Skeletal muscle tissue (tissue), 4 donors: ENCODE data around the gene DLGAP1. TPM values are rescaled to one million over a fixed set of nuclear protein-coding genes. Genes with fewer than 3 reads are reported as not detected.

Experiments
- H3K27ac ChIP-seq: one replicate; pipeline ENCODE4 v1.7.0; 2013; ENCODE audit warnings: mild to moderate bottlenecking, low read depth, low read length, inconsistent platforms
- H3K27me3 ChIP-seq, 3 donors: one replicate each; pipeline ENCODE4 v1.7.0; 2013; ENCODE audit warnings: low read length in 3 of 3; ENCODE audit not compliant: control insufficient read depth in 3 of 3, insufficient read depth in 3 of 3
- H3K36me3 ChIP-seq, 3 donors: one replicate each; pipeline ENCODE4 v1.7.0; 2013; ENCODE audit warnings: low read length in 3 of 3; ENCODE audit not compliant: control insufficient read depth in 3 of 3, insufficient read depth in 3 of 3
- H3K4me1 ChIP-seq, 3 donors: one replicate each; pipeline ENCODE4 v1.7.0; 2013; ENCODE audit warnings: low read length in 3 of 3, mild to moderate bottlenecking in 3 of 3; ENCODE audit not compliant: control insufficient read depth in 3 of 3, insufficient read depth in 3 of 3
- H3K4me3 ChIP-seq, 3 donors: one replicate each; pipeline ENCODE4 v1.7.0; 2013; ENCODE audit warnings: low read length in 3 of 3
- H3K9ac ChIP-seq, 3 donors: one replicate each; pipeline ENCODE4 v1.7.0; 2013; ENCODE audit warnings: low read length in 3 of 3, mild to moderate bottlenecking in 3 of 3, moderate library complexity in 2 of 3, low read depth in 1 of 3
- H3K9me3 ChIP-seq, 3 donors: one replicate each; pipeline ENCODE4 v1.7.0; 2013; ENCODE audit warnings: low read length in 3 of 3; ENCODE audit not compliant: control insufficient read depth in 3 of 3
- total RNA-seq: library from RNA; depleted of rRNA; stranded (reverse); fragments of >200 nt; gene quantifications from one replicate; pipeline ENCODE4 v1.2.3, GENCODE V29; 2014
- donor health status: Osteomylitis.

The DLGAP1 gene
- total RNA-seq, 1 donor from 2014 or later = 0.52 TPM

DNA sequence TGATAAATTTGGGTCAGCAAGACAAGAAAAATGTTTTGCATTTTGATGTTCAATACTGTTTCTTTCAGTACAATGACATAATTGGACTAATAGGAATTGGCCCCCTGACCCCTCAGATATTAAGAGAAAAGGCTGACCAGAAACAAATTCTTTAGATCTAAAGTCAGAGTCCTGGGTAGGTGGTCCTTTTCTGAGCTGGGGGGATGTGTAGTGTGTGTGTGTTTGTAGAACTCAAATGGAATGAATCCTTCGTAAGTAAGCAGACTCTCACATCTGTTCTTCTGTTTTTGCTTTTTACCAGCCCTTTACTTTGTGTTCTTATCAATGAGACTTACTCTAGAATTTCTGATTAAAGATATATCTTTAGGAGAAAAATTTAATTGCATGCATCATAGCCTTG is 677.4 kb downstream of the DLGAP1 start:
- Histone ChIP-seq H3K9ac (no peak overlapping the region), H3K9me3 (no peaks in the 10 kb centered on the region), H3K27me3 (no peaks in the 10 kb centered on the region), H3K4me3 (no peak overlapping the region), H3K36me3 (no peaks in the 10 kb centered on the region), H3K27ac (no peak overlapping the region), H3K4me1 (no peaks in the 10 kb centered on the region)

DNA sequence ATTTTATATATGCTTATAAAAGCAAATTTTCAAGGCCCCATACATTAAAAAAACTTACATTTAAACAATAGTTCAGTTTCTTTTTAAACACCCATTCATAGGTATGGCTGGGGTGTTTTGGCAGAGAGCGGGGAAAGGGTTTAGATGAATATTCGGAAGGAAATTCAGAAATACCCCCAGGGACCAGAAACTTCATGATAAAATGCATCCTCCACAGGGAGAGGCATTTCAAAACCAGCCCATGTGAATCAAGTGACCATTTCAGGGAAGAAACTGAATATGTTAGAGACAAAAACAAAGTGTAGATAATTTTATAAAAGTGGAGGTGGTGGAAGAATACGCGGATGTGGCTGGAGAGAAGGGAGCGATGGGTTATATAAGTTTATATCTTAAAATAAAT is 678.0 kb downstream of the DLGAP1 start:
- Histone ChIP-seq H3K27me3 (no peaks in the 10 kb centered on the region), H3K36me3 (no peaks in the 10 kb centered on the region), H3K4me1 (no peaks in the 10 kb centered on the region), H3K9ac (no peak overlapping the region), H3K27ac (no peak overlapping the region), H3K9me3 (no peaks in the 10 kb centered on the region), H3K4me3 (no peak overlapping the region)

DNA sequence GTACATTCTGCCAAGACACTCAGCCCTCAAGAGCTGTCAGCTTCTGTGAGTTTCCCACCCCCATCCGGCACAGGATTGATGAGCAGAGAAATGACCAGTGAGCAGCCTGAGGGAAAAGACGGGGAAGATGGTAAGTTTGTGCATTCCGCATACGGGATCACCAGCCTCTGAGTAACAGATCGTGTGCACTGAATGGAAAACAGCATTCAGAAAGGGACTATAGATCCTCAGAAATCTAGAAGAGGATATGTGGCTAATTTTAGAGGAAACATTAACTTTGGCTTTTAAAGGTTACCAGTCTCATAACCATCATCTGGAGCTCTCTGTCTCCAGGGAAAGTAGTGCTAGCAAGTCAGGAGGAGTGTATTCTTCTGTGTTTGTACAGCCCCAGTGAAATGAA is 679.1 kb downstream of the DLGAP1 start:
- Histone ChIP-seq H3K27ac (no peak overlapping the region), H3K4me3 (no peak overlapping the region)

DNA sequence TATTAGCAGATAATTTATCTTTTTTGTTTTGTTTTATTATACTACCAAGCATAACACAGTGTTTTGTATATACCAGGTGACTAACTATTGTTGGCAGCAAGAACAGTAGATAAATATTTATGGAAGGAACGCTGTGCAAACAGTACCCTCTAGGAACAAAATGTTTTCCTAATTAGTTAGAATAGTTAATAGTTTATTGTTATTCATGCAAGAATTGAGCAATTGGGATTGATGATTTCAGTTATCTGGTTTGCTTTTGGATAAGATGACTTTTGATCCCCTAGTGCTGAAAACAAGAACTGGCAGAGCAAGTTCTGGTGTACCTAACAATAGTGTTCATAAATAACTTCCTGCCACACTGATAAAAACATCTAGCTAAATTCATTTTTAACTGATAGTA is 681.8 kb downstream of the DLGAP1 start:
- Histone ChIP-seq H3K4me1 (peaks cover 0 to 2% (median 0%) of the 10 kb centered on the region in 3 donors), H3K9me3 (no peaks in the 10 kb centered on the region), H3K9ac (no peak overlapping the region), H3K27ac (no peak overlapping the region), H3K4me3 (no peak overlapping the region), H3K36me3 (no peaks in the 10 kb centered on the region), H3K27me3 (peaks cover 0 to 3% (median 3%) of the 10 kb centered on the region in 3 donors)

More for the DNA sequence above, 679.1 kb downstream of the DLGAP1 start:
- Histone ChIP-seq H3K9ac (no peak overlapping the region), H3K27me3 (peaks cover 0 to 3% (median 3%) of the 10 kb centered on the region in 3 donors), H3K36me3 (no peaks in the 10 kb centered on the region), H3K9me3 (no peaks in the 10 kb centered on the region), H3K4me1 (peaks cover 0 to 2% (median 0%) of the 10 kb centered on the region in 3 donors)

DNA sequence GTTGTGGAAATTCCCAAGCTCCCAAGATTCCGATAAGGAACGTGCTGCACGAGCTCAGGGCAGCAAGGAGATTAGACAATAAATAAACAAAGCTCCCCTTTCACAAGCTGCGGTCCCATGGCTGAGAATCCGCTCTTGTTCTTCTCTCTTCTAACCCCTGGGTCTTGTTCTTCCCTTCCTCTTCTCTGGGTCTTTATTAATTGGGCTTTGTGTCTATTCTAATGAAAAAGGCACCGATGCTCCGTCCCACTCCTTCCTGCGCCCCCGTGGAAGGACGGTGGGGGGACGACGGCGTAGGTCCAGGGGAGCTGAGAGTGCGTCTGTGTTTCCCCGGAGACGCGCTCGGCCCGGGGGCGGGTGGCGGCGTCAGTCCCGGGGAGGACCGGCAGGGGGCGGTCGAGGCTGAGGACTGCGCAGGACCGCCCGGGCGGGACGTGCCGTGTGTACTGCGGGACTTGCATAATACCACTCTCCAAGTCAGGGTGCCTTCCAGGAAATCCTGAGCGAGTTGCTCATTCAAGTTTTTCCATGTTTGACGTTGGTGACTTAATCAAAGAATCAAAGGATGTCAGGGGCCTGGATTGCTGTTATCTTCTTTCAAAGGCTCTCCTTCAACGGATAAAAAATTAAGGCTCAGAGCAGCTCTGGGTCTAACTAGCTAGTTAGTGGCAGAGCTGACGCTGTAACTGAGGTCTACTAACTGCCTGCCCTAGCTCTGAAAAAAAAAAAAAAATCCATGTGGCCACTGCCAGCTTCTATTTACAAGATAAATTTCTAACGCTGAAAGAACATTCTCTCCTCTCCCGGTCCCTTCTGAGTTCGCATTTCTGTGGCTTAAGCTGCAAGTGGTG is 683.8 kb downstream of the DLGAP1 start:
- peak overlapping the region in 1 of 3 donors; percentile 24 for H3K9ac ChIP-seq
- H3K4me3 ChIP-seq = peak overlapping the region; percentile 24 to 59 (median 54)
- peaks cover 0 to 3% (median 3%) of the 10 kb centered on the region in 3 donors for H3K27me3 ChIP-seq
- H3K9me3 ChIP-seq = no peaks in the 10 kb centered on the region
- H3K36me3 ChIP-seq = no peaks in the 10 kb centered on the region
- peaks cover 0 to 2% (median 0%) of the 10 kb centered on the region in 3 donors for H3K4me1 ChIP-seq
- no peak overlapping the region for H3K27ac ChIP-seq

DNA sequence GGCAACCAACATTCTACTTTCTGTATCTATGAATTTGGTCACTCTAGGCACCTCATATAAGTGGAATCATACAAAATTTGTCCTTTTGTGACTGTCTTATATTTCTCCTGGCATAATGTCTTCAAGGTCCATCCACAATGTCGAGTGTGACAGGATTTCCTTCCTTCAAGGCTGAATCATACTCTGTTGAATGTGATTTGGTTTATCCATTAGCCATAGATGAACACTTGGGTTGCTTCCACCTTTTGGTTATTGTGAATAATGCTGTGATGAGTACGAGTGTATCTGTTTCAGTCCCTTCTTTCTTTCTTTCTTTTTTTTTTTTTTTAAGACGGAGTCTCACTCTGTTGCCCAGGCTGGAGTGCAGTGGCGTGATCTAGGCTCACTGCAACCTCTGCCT is 693.8 kb downstream of the DLGAP1 start:
- Histone ChIP-seq H3K27ac (no peak overlapping the region), H3K36me3 (no peaks in the 10 kb centered on the region), H3K9ac (no peak overlapping the region), H3K27me3 (no peaks in the 10 kb centered on the region), H3K4me3 (no peak overlapping the region), H3K4me1 (no peaks in the 10 kb centered on the region), H3K9me3 (peaks cover 0 to 3% (median 0%) of the 10 kb centered on the region in 3 donors)

DNA sequence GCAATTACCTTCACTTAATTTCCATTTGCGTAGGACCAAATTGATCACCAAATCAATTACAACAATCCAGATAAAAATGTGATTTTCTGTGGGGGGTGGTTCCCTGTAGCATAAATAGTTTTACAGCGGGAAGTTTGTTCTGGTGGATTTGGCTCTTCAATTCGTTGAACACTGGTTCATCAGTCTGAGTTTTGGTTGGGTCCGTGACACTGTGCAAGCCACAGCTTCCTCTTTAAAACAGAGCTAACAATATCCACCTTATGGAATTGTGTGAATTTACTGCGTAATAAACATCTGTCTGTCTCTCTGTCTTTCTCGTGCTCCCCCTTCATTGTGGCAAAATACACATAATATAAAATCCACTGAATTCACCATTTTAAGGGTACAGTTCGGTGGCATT is 694.4 kb downstream of the DLGAP1 start:
- H3K4me3 ChIP-seq = no peak overlapping the region
- H3K9ac ChIP-seq = no peak overlapping the region
- no peaks in the 10 kb centered on the region for H3K36me3 ChIP-seq
- no peaks in the 10 kb centered on the region for H3K27me3 ChIP-seq
- no peaks in the 10 kb centered on the region for H3K4me1 ChIP-seq
- no peak overlapping the region for H3K27ac ChIP-seq
- peaks cover 0 to 3% (median 0%) of the 10 kb centered on the region in 3 donors for H3K9me3 ChIP-seq

DNA sequence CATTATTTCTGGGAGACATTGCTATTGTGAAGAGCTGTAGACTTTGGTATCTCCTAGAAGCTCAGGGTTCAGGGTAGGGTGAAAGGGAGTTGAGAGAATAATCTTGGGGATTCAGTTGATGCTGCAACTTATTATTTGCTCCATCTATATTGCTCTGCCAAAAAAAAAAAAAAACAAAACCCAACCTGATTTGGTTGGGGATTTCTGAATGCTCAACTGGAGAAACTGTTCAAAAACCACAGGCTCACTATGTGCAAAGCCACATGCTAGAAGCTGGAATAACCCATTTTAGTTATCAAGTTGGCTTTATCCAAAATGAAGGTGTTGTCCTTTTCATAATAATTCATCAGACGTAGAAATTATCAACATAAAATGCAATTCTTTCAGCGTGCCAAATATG is 696.0 kb downstream of the DLGAP1 start:
- Histone ChIP-seq H3K4me1 (no peaks in the 10 kb centered on the region), H3K27me3 (no peaks in the 10 kb centered on the region), H3K4me3 (no peak overlapping the region), H3K36me3 (no peaks in the 10 kb centered on the region), H3K27ac (no peak overlapping the region), H3K9ac (no peak overlapping the region), H3K9me3 (no peaks in the 10 kb centered on the region)

DNA sequence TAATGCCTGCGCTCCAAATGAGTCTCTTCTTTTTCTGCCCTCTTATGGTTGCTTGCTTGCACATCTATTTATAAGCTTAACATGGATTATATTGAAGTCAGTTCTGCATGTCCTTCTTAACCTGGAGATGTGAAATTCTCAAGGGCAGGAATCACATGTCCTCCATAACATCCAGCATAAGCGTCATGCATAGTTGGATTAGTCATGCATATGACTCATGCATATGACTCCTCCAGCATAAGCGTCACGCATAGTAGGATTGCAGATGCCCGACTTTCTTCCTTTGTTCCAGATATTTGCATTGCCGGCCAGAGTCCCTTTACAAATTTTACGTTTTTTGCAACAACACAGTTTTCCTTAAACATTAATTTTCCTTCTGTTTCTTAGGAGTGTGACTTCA is 696.6 kb downstream of the DLGAP1 start:
- Histone ChIP-seq H3K9me3 (no peaks in the 10 kb centered on the region), H3K4me3 (no peak overlapping the region), H3K9ac (no peak overlapping the region), H3K27ac (no peak overlapping the region), H3K4me1 (no peaks in the 10 kb centered on the region), H3K27me3 (no peaks in the 10 kb centered on the region), H3K36me3 (no peaks in the 10 kb centered on the region)

DNA sequence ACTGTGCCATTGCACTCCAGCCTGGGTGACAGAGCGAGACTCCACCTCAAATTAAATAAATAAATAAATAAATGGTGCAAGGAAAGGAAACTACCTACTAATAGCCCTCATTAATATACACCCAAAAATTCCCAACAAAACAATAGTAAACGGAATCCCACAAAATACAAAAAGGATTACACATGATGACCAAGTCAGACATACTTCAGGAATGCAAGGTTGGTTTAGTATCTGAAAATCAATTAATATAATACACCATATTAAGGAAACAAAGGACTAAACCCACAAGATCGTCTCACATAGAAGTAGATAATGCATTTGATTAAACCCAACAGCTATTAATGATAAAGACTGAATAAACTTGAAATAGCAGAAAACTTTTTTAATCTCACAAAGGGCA is 697.7 kb downstream of the DLGAP1 start:
- H3K36me3 ChIP-seq = no peaks in the 10 kb centered on the region
- no peak overlapping the region for H3K27ac ChIP-seq

More for the DNA sequence above, 697.7 kb downstream of the DLGAP1 start:
- no peak overlapping the region for H3K9ac ChIP-seq
- no peak overlapping the region for H3K4me3 ChIP-seq
- no peaks in the 10 kb centered on the region for H3K9me3 ChIP-seq
- no peaks in the 10 kb centered on the region for H3K4me1 ChIP-seq
- no peaks in the 10 kb centered on the region for H3K27me3 ChIP-seq
